Testis (tissue), 3 donors: Measurements from ENCODE around the gene HIF1A. TPM values are rescaled to one million over a fixed set of nuclear protein-coding genes. Genes with fewer than 3 reads are reported as not detected.

Source experiments
- DNase-seq: peaks from one replicate; pipeline ENCODE4 v3.0.0-alpha.2; 2019
- H3K27ac ChIP-seq, 2 donors: fragments of 200-600 bp; sonication (generic); one replicate each; pipeline ENCODE4 v1.5.1; 2019
- H3K27me3 ChIP-seq: fragments of 200-600 bp; sonication (generic); one replicate; pipeline ENCODE4 v1.5.1; 2019
- H3K36me3 ChIP-seq: fragments of 200-600 bp; sonication (generic); one replicate; pipeline ENCODE4 v1.5.1; 2017; ENCODE audit warnings: low read depth; ENCODE audit errors: missing control alignments
- H3K4me1 ChIP-seq: fragments of 200-600 bp; sonication (generic); one replicate; pipeline ENCODE4 v1.5.1; 2019
- H3K4me3 ChIP-seq, 2 donors: fragments of 200-600 bp; sonication (generic); one replicate each; pipeline ENCODE4 v1.5.1; 2017 to 2019
- H3K9me3 ChIP-seq: fragments of 200-600 bp; sonication (generic); one replicate; pipeline ENCODE4 v1.5.1; 2017
- POLR2A ChIP-seq: fragments of 450-650 bp; IDR thresholded peaks from one replicate; pipeline ENCODE4 v1.6.1; 2017; ENCODE audit warnings: antibody characterized with exemption, mild to moderate bottlenecking, moderate library complexity
- WGBS, 2 donors: methylation state at CpG; one replicate each; pipeline ENCODE4 v1.1.5; 2018; 5-methylcytosine and 5-hydroxymethylcytosine counted together
- intact Hi-C: fragments of 100-400 bp; cut with DNase I; formaldehyde crosslinking; loops from one replicate; pipeline ENCODE4 v1.15.1; 2023; ENCODE audit warnings: low total_unique reads
- polyA plus RNA-seq: library from polyadenylated mRNA; stranded (reverse); fragments of 350-450 nt; fragmentation: Illumina TruSeq; extraction: RNeasy Lipid Tissue Mini Kit (QIAGEN cat#74804); gene quantifications from one replicate; pipeline ENCODE4 v1.2.3, GENCODE V29; 2014; ENCODE audit warnings: low read depth, low replicate concordance; ENCODE audit not compliant: insufficient read depth
- total RNA-seq, 2 donors: library from RNA; depleted of rRNA; stranded (reverse); fragments of >200 nt; gene quantifications; one replicate each; pipeline ENCODE4 v1.2.3, GENCODE V29; 2016
- TF ChIP-seq, protein P1 (sequence below), 3 experiments: fragments of 450-650 bp in 2 of 3; fragments of 200-600 bp in 1 of 3; sonication (generic) in 1 of 3; IDR thresholded peaks; one replicate each; pipeline ENCODE4 v1.5.1; 2016 to 2019; ENCODE audit warnings: antibody characterized with exemption in 3 of 3, mild to moderate bottlenecking in 2 of 3, moderate library complexity in 1 of 3

HIF1A gene
- total and polyA plus RNA-seq, 3 donors from 2014 or later, result 63.1 to 140 (median 105) TPM

DNA sequence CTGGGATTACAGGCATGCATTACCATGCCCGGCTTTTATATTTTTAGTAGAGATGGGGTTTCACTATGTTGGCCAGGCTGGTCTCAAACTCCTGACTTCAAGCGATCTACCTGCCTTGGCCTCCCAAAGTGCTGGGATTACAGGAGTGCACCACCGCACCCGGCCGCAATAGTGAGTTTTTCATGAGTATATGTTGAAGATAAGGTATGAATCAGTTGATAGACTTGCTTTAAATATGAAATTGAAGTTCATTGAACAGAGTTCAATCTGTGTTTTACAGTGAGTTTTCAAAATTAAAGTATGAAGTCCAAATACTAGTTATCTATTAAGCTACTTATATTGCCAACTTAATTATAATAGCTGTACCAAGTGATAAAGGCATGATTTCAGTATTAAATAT lies 102.0 kb downstream of the HIF1A start:
- no peaks in the 10 kb centered on the region for H3K4me1 ChIP-seq
- 94 to 96% methylated on average over 5 of the region's 5 CpGs for WGBS, 2 donors
- no peak overlapping the region for H3K27ac ChIP-seq
- intact Hi-C loops, result no loop called here
- H3K27me3 ChIP-seq, result no peaks in the 10 kb centered on the region
- DNase-seq, result no peak
- TF ChIP-seq, protein P1, sequence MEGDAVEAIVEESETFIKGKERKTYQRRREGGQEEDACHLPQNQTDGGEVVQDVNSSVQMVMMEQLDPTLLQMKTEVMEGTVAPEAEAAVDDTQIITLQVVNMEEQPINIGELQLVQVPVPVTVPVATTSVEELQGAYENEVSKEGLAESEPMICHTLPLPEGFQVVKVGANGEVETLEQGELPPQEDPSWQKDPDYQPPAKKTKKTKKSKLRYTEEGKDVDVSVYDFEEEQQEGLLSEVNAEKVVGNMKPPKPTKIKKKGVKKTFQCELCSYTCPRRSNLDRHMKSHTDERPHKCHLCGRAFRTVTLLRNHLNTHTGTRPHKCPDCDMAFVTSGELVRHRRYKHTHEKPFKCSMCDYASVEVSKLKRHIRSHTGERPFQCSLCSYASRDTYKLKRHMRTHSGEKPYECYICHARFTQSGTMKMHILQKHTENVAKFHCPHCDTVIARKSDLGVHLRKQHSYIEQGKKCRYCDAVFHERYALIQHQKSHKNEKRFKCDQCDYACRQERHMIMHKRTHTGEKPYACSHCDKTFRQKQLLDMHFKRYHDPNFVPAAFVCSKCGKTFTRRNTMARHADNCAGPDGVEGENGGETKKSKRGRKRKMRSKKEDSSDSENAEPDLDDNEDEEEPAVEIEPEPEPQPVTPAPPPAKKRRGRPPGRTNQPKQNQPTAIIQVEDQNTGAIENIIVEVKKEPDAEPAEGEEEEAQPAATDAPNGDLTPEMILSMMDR (IDR thresholded peaks at IDR 0.05), result no peak
- no peak for TF ChIP-seq POLR2A
- no peak overlapping the region for H3K4me3 ChIP-seq
- H3K36me3 ChIP-seq, result no peaks in the 10 kb centered on the region
- no peaks in the 10 kb centered on the region for H3K9me3 ChIP-seq

Other genes starting within 250 kb of the HIF1A start
- gene SNAPC1, start 66.9 kb downstream of the HIF1A start, total RNA-seq, result 10 to 100 TPM; 19.2 to 27.9 TPM
- 16.2 TPM for gene SNAPC1, start 66.9 kb downstream of the HIF1A start, polyA plus RNA-seq
- gene SYT16, start 117.2 kb downstream of the HIF1A start, total RNA-seq, result 10 to 100 TPM in 1 of 2 donors, 1 to 10 TPM in 1; 8.9 to 17.3 TPM
- gene SYT16, start 117.2 kb downstream of the HIF1A start, polyA plus RNA-seq, result 13.7 TPM